ENCODE results near the gene MT1M. TPM values are rescaled to one million over a fixed set of nuclear protein-coding genes. Genes with fewer than 3 reads are reported as not detected.
A peak's percentile ranks its signal among the peaks of the same experiment; 100 is the strongest.

Gene MT1M
- total RNA-seq, 1 experiment from 2014 or later, result not detected

GRCh38 chr16:56625140-56625942, 7.1 kb upstream of the MT1M start, which contains the start of gene MT1E:
Gene MT1E (plus strand): TSS chr16:56625781. CDS start chr16:56625852, 71 bp downstream.
- H3K9me3 ChIP-seq (ENCODE audit: insufficient read depth, low read depth), result no peaks in the 10 kb centered on the region
- no peaks in the 10 kb centered on the region for H3K36me3 ChIP-seq (ENCODE audit: low read depth)
- peak within 1 kb of the TSS; percentile 62; the same call in 1 of the 2 replicates for H3K27ac ChIP-seq
- no peaks in the 10 kb centered on the region for H3K79me2 ChIP-seq (ENCODE audit: low read depth)
- ChIA-PET POLR2A (ENCODE audit: unreplicated experiment) (no interaction called here), CTCF (interaction anchor here (0.5 kb wide), 1 partner anchor 229 kb away, joined by 3 read pairs; no protein-coding TSS in a partner anchor)
- TF ChIP-seq CTCF (conservative IDR thresholded peaks at IDR 0.05) (no peak), EZH2 (IDR thresholded peaks at IDR 0.05; ENCODE audit: low read depth) (no peak)
- no peak for DNase-seq
- 0 out of 2 replicates have a peak within 1 kb of the TSS, but pooled peaks have one; percentile 62 for H3K4me2 ChIP-seq
- H3K4me1 ChIP-seq (replicated peaks; ENCODE audit: insufficient read depth), result peaks cover 17% of the 10 kb centered on the region
- BruUV-seq (replicated peaks), result TSS peak; percentile 21
- no peaks in the 10 kb centered on the region for H3K9me2 ChIP-seq (ENCODE audit: insufficient read depth)
- H4K20me1 ChIP-seq (ENCODE audit: insufficient read depth), result no peaks in the 10 kb centered on the region
- H3K4me3 ChIP-seq, result no peak within 1 kb of the TSS
- H3F3A ChIP-seq (ENCODE audit: insufficient read depth, low read depth), result peaks cover 8% of the 10 kb centered on the region; the same call in 1 of the 2 replicates
- intact Hi-C loops (cut with micrococcal nuclease; ENCODE audit: unreplicated experiment), result no loop called here
- H2AFZ ChIP-seq, result no peak within 1 kb of the TSS
- H3K27me3 ChIP-seq (ENCODE audit: insufficient read depth, low read depth), result no peaks in the 10 kb centered on the region

DNA sequence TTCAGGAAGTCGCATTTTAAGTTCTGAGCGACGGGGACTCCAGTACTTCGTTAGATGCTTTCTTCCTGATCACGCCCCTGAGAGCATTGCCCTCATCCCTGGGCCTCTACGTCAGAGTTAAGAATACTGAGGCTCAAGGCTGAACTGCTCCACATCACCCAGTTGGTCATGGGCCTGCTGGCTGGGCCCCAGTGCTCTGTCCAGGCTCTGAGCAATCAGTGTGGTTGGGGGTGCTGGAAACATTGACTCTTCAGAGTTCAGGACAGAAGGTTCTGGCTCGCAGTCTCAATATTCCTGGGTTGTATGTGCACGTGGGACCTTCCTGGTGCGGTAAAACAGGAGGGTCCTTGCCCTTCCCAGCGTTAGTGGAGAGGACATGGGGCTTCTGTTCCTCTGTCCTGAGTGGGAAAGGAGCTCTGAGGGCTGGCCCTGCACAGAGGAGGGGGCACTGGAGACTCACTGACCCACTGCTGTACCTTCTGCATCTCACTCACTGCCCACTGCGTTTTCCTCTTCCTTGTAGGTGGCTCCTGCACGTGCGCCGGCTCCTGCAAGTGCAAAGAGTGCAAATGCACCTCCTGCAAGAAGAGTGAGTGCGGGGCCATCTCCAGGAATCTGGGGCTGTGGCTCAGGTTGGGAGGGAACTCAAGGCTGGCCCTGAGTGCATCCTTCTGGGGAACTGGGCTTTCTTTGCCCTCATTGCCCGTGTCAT, 6.4 kb upstream of the MT1M start:
- Histone ChIP-seq H3K4me1 (replicated peaks; ENCODE audit: insufficient read depth) (peaks cover 17% of the 10 kb centered on the region), H2AFZ (no peak overlapping the region), H3F3A (ENCODE audit: insufficient read depth, low read depth) (peaks cover 8% of the 10 kb centered on the region; the same call in 1 of the 2 replicates), H3K9me2 (ENCODE audit: insufficient read depth) (no peaks in the 10 kb centered on the region), H3K36me3 (ENCODE audit: low read depth) (no peaks in the 10 kb centered on the region), H3K9me3 (ENCODE audit: insufficient read depth, low read depth) (no peaks in the 10 kb centered on the region), H3K4me2 (no peak overlapping the region), H3K27ac (no peak overlapping the region), H3K27me3 (ENCODE audit: insufficient read depth, low read depth) (no peaks in the 10 kb centered on the region), H3K79me2 (ENCODE audit: low read depth) (no peaks in the 10 kb centered on the region), H4K20me1 (ENCODE audit: insufficient read depth) (no peaks in the 10 kb centered on the region), H3K4me3 (no peak overlapping the region)
- TF ChIP-seq EZH2 (IDR thresholded peaks at IDR 0.05; ENCODE audit: low read depth) (no peak), CTCF (conservative IDR thresholded peaks at IDR 0.05) (no peak)
- DNase-seq, result no peak
- ChIA-PET POLR2A (ENCODE audit: unreplicated experiment) (interaction anchor here (0.7 kb wide), 1 partner anchor 407 kb away, joined by 7 read pairs; no protein-coding TSS in a partner anchor), CTCF (interaction anchor here (0.7 kb wide), 1 partner anchor 49 kb away, joined by 4 read pairs; no protein-coding TSS in a partner anchor)
- TSS peak; percentile 94 for BruUV-seq (replicated peaks)
- intact Hi-C loops (cut with micrococcal nuclease; ENCODE audit: unreplicated experiment), result loop anchor here (2.0 kb wide), 1 partner anchor 19 kb away; no protein-coding TSS in a partner anchor

DNA sequence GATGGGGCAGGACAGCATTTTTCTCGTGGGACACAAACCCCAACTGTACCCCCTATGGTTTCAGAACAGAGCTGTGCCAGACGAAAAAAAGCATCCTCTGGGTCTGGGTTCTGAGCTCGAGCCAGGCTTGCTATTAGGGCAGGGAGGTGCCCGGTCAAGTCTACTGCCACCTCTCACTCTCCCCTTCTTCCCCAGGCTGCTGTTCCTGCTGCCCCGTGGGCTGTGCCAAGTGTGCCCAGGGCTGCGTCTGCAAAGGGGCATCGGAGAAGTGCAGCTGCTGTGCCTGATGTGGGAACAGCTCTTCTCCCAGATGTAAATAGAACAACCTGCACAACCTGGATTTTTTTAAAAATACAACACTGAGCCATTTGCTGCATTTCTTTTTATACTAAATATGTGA, 5.8 kb upstream of the MT1M start:
- 0 out of 2 replicates have a peak overlapping the region, but pooled peaks have one; percentile 17 for H2AFZ ChIP-seq

More for the DNA sequence above, 5.8 kb upstream of the MT1M start:
- Histone ChIP-seq H3K79me2 (ENCODE audit: low read depth) (no peaks in the 10 kb centered on the region), H3K27me3 (ENCODE audit: insufficient read depth, low read depth) (no peaks in the 10 kb centered on the region), H3K4me2 (peak overlapping the region; percentile 62), H3K4me3 (no peak overlapping the region), H3K9me2 (ENCODE audit: insufficient read depth) (no peaks in the 10 kb centered on the region), H4K20me1 (ENCODE audit: insufficient read depth) (no peaks in the 10 kb centered on the region), H3K27ac (peak overlapping the region; percentile 62), H3K4me1 (replicated peaks; ENCODE audit: insufficient read depth) (peaks cover 13% of the 10 kb centered on the region), H3K36me3 (ENCODE audit: low read depth) (no peaks in the 10 kb centered on the region), H3F3A (ENCODE audit: insufficient read depth, low read depth) (peaks cover 8% of the 10 kb centered on the region; the same call in 1 of the 2 replicates), H3K9me3 (ENCODE audit: insufficient read depth, low read depth) (no peaks in the 10 kb centered on the region)
- no peak for DNase-seq
- no TSS peak for BruUV-seq (replicated peaks)
- intact Hi-C loops (cut with micrococcal nuclease; ENCODE audit: unreplicated experiment), result loop anchor here (2.0 kb wide), 1 partner anchor 20 kb away; no protein-coding TSS in a partner anchor
- ChIA-PET CTCF (interaction anchor here (0.7 kb wide), 1 partner anchor 50 kb away, joined by 4 read pairs; no protein-coding TSS in a partner anchor), POLR2A (ENCODE audit: unreplicated experiment) (interaction anchor here (0.7 kb wide), 1 partner anchor 407 kb away, joined by 7 read pairs; no protein-coding TSS in a partner anchor)
- no peak for TF ChIP-seq EZH2 (IDR thresholded peaks at IDR 0.05; ENCODE audit: low read depth)
- no peak for TF ChIP-seq CTCF (conservative IDR thresholded peaks at IDR 0.05)

All from PC-9 (cell line).